ENCODE results near the gene PAX3.

PAX3 gene

GRCh38 chr2:222307978-222308730 is 9.4 kb upstream of the PAX3 start:
- peaks cover 68% of the 10 kb centered on the region for H3K4me1 Mint-ChIP-seq
- no peaks in the 10 kb centered on the region for H3K9me3 Mint-ChIP-seq
- peak overlapping the region; percentile 80 for H3K4me3 Mint-ChIP-seq
- DNase-seq, result no peak
- H3K27ac Mint-ChIP-seq, result no peak overlapping the region
- peaks cover 100% of the 10 kb centered on the region for H3K27me3 Mint-ChIP-seq (ENCODE audit: low read depth, poor library complexity)
- no peaks in the 10 kb centered on the region for H3K36me3 Mint-ChIP-seq (ENCODE audit: low read depth)
- TF ChIP-seq CTCF (IDR thresholded peaks at IDR 0.05), result no peak

GRCh38 chr2:222307143-222307756 is 8.5 kb upstream of the PAX3 start:
- peak; percentile 56 for DNase-seq
- H3K27ac Mint-ChIP-seq, result no peak overlapping the region
- no peaks in the 10 kb centered on the region for H3K36me3 Mint-ChIP-seq (ENCODE audit: low read depth)
- peaks cover 68% of the 10 kb centered on the region for H3K4me1 Mint-ChIP-seq
- H3K4me3 Mint-ChIP-seq, result peak overlapping the region; percentile 80
- H3K27me3 Mint-ChIP-seq (ENCODE audit: low read depth, poor library complexity), result peaks cover 100% of the 10 kb centered on the region
- TF ChIP-seq CTCF (IDR thresholded peaks at IDR 0.05), result no peak
- H3K9me3 Mint-ChIP-seq, result no peaks in the 10 kb centered on the region

GRCh38 chr2:222306393-222307142 is 7.8 kb upstream of the PAX3 start:
- no peak for DNase-seq
- H3K4me1 Mint-ChIP-seq, result peaks cover 69% of the 10 kb centered on the region
- H3K4me3 Mint-ChIP-seq, result peak overlapping the region; percentile 80
- TF ChIP-seq CTCF (IDR thresholded peaks at IDR 0.05), result no peak
- no peaks in the 10 kb centered on the region for H3K9me3 Mint-ChIP-seq
- H3K27me3 Mint-ChIP-seq (ENCODE audit: low read depth, poor library complexity), result peaks cover 100% of the 10 kb centered on the region
- no peak overlapping the region for H3K27ac Mint-ChIP-seq
- H3K36me3 Mint-ChIP-seq (ENCODE audit: low read depth), result no peaks in the 10 kb centered on the region

- H3K27ac Mint-ChIP-seq, result no peak overlapping the region
- peak; percentile 68 for DNase-seq
- H3K4me1 Mint-ChIP-seq, result peaks cover 68% of the 10 kb centered on the region
- peaks cover 100% of the 10 kb centered on the region for H3K27me3 Mint-ChIP-seq (ENCODE audit: low read depth, poor library complexity)
- H3K4me3 Mint-ChIP-seq, result peak overlapping the region; percentile 80
- no peak for TF ChIP-seq CTCF (IDR thresholded peaks at IDR 0.05)
- H3K36me3 Mint-ChIP-seq (ENCODE audit: low read depth), result no peaks in the 10 kb centered on the region
- no peaks in the 10 kb centered on the region for H3K9me3 Mint-ChIP-seq
Measured at GRCh38 chr2:222305516-222306392, 7.0 kb upstream of the PAX3 start.

- peak; percentile 56 for DNase-seq
- TF ChIP-seq CTCF (IDR thresholded peaks at IDR 0.05), result no peak
Measured at GRCh38 chr2:222304737-222305515, 6.1 kb upstream of the PAX3 start.

More at GRCh38 chr2:222304737-222305515, 6.1 kb upstream of the PAX3 start:
- H3K4me1 Mint-ChIP-seq, result peaks cover 76% of the 10 kb centered on the region
- H3K4me3 Mint-ChIP-seq, result peak overlapping the region; percentile 80
- H3K27me3 Mint-ChIP-seq (ENCODE audit: low read depth, poor library complexity), result peaks cover 100% of the 10 kb centered on the region
- no peaks in the 10 kb centered on the region for H3K9me3 Mint-ChIP-seq
- H3K36me3 Mint-ChIP-seq (ENCODE audit: low read depth), result no peaks in the 10 kb centered on the region
- no peak overlapping the region for H3K27ac Mint-ChIP-seq

Measured in nephron progenitor cell (in vitro differentiated cells).